GM12891 (cell line): ENCODE results near the gene STOX2.

Source experiments
- SPI1 ChIP-seq: IDR thresholded peaks from 2 replicates; pipeline ENCODE4 v1.6.1; 2011; ENCODE audit warnings: low read depth, low read length, control low read depth
- TAF1 ChIP-seq: IDR thresholded peaks from 2 replicates; pipeline ENCODE4 v1.6.1; 2011; ENCODE audit warnings: low read depth, low read length, control low read depth

DNA sequence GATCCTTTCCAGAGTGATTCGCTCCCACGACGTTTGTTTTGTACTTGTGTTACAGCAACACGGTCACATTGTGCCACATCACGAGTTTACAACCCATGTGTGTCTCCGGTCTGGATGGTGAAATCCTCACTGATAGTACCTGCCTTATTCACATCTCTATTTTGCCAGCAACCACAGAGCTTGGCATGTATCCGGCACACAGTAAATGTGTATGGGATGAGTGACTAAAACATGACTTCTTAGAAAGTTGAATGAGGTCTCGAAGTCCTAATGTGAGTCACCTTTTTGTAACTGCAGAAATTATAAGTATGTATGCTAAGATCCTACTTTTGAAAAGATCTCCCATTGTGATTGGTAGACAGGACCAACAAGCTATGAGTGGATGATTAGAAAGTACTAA is 7.5 kb downstream of the STOX2 start:
- TF ChIP-seq TAF1 (no peak), SPI1 (no peak)
